GM12878 (cell line): ENCODE measurements around the gene IER3. TPM values are rescaled to one million over a fixed set of nuclear protein-coding genes. Genes with fewer than 3 reads are reported as not detected.

Experiments
- CEBPZ ChIP-seq: fragments of 150-350 bp; IDR thresholded peaks from 2 replicates; pipeline ENCODE4 v1.6.1; 2016; ENCODE audit warnings: low read depth, low read length
- CTCF ChIP-seq, 3 experiments: IDR thresholded peaks in 2 of 3; conservative IDR thresholded peaks in 1 of 3; 2 replicates each; pipeline ENCODE4 v1.5.1; 2011; ENCODE audit warnings: low read depth in 3 of 3, low read length in 3 of 3, mild to moderate bottlenecking in 3 of 3, control low read depth in 2 of 3, moderate library complexity in 2 of 3, inconsistent platforms in 1 of 3, mixed read lengths in 1 of 3; ENCODE audit not compliant: control insufficient read depth in 2 of 3, insufficient read depth in 1 of 3; ENCODE audit errors: extremely low read depth in 1 of 3
- DPF2 ChIP-seq: fragments of 450-650 bp; IDR thresholded peaks from 2 replicates; pipeline ENCODE4 v1.6.1; 2017; ENCODE audit warnings: mild to moderate bottlenecking
- E4F1 ChIP-seq: fragments of 450-650 bp; IDR thresholded peaks from 2 replicates; pipeline ENCODE4 v1.6.1; 2018; ENCODE audit warnings: borderline replicate concordance, mild to moderate bottlenecking; ENCODE audit not compliant: partially characterized antibody
- EP300 ChIP-seq, 2 experiments: fragments of 150-350 bp in 1 of 2; IDR thresholded peaks; 2 replicates each; pipeline ENCODE4 v1.6.1; 2011 to 2012; ENCODE audit warnings: low read depth in 2 of 2, low read length in 2 of 2, borderline replicate concordance in 1 of 2, improper control_type of control experiment in 1 of 2, inconsistent platforms in 1 of 2; ENCODE audit not compliant: control insufficient read depth in 1 of 2
- MTA3 ChIP-seq: IDR thresholded peaks from 2 replicates; pipeline ENCODE4 v1.6.1; 2012; ENCODE audit warnings: low read length, inconsistent platforms, borderline replicate concordance
- MYB ChIP-seq: fragments of 150-350 bp; IDR thresholded peaks from 2 replicates; pipeline ENCODE4 v1.6.1; 2014; ENCODE audit warnings: mild to moderate bottlenecking, low read depth, low read length, borderline replicate concordance
- REST ChIP-seq: IDR thresholded peaks from 2 replicates; pipeline ENCODE4 v1.6.1; 2012; ENCODE audit warnings: mild to moderate bottlenecking, low read depth, low read length
- SREBF1 ChIP-seq: IDR thresholded peaks from 2 replicates; pipeline ENCODE4 v1.6.1; 2012; ENCODE audit warnings: mild to moderate bottlenecking, low read length
- YBX1 ChIP-seq: fragments of 450-650 bp; IDR thresholded peaks from 2 replicates; pipeline ENCODE4 v1.6.1; 2016; ENCODE audit warnings: antibody characterized with exemption
- ZNF687 ChIP-seq: fragments of 450-650 bp; IDR thresholded peaks from 2 replicates; pipeline ENCODE4 v1.6.1; 2017; ENCODE audit warnings: mild to moderate bottlenecking, moderate library complexity
- polyA plus RNA-seq, 11 experiments: library from polyadenylated mRNA; depleted of rRNA in 4 of 11; unstranded in 6 of 11; stranded (reverse) in 5 of 11; fragments of >200 nt; fragmentation: Nextera tagmentation in 4 of 11; fragmentation: Illumina TruSeq in 1 of 11; extraction: Ambion mirVana in 4 of 11; extraction: Trizol in 1 of 11; gene quantifications; 1 replicate in 1 of 11; 2 replicates in 10 of 11; pipeline versions ENCODE4 v1.2.1 to v1.2.3, GENCODE V29; 2011 to 2016; ENCODE audit warnings: inconsistent platforms in 2 of 11, missing spikeins in 2 of 11, low read depth in 1 of 11
- total RNA-seq, 4 experiments: library from RNA; depleted of rRNA in 3 of 4; stranded (reverse); fragments of >200 nt in 3 of 4; fragmentation: Illumina TruSeq in 1 of 4; extraction: Trizol in 1 of 4; gene quantifications; 2 replicates each; pipeline versions ENCODE4 v1.2.1 to v1.2.3, GENCODE V29; 2013 to 2021

Gene IER3
- total and polyA plus RNA-seq, 10 of the 15 experiments (the other 5 are each of a cell fraction or from before 2014, with no cell fraction given), result 1.9 to 100 (median 32.3) TPM

GRCh38 chr6:30767158-30767943, 23.0 kb upstream of the IER3 start (continued):
- no peak for TF ChIP-seq CTCF (IDR thresholded peaks at IDR 0.05 in 2 of 3, conservative IDR thresholded peaks at IDR 0.05 in 1 of 3; ENCODE audit: control insufficient read depth in 2 of 3, extremely low read depth in 1 of 3, insufficient read depth in 1 of 3, low read depth in 3 of 3, low read length in 3 of 3)
- TF ChIP-seq DPF2, result peak; percentile 93
- TF ChIP-seq E4F1, result no peak
- peak in 1 of 2 experiments; percentile 86; a peak in 3 of 4 replicates for TF ChIP-seq EP300 (IDR thresholded peaks at IDR 0.05; ENCODE audit: borderline replicate concordance in 1 of 2, control insufficient read depth in 1 of 2, low read depth in 2 of 2, low read length in 2 of 2)
- no peak for TF ChIP-seq REST
- no peak for TF ChIP-seq CEBPZ
- no peak for TF ChIP-seq MTA3
- no peak for TF ChIP-seq SREBF1
- no peak for TF ChIP-seq YBX1
- no peak for TF ChIP-seq MYB
- TF ChIP-seq ZNF687, result peak; percentile 69
